ENCODE results near the gene ETS1.

Gene ETS1

DNA sequence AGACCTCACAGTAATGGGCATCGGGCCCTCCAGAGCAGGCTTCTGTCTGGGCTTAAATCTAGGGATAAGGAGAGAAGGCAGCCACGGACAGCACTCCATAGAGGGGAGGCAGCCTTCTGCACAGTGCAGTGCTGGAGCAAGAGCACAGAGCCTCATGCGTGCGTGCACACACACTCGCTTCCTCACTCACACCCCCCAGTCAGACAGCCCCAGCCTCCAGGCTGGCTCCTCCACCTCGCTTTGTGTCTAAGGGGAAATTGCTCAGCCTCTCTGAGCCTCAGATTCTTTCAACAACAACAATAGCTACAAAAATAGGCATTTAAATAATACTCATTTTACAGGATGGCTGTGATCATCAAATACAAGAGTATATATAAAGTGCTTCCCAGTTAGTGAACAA lies 26.7 kb upstream of the ETS1 start:
- no peaks in the 10 kb centered on the region for H3K27me3 ChIP-seq
- H3K4me2 ChIP-seq, result peak overlapping the region; percentile 24 to 95 (median 84); a peak in 20 of 22 replicates
- no peaks in the 10 kb centered on the region for H3K36me3 ChIP-seq
- H4K20me1 ChIP-seq, result no peaks in the 10 kb centered on the region
- peak overlapping the region in 6 of 11 experiments; percentile 3 to 84 (median 63); a peak in 9 of 22 replicates for H3K9ac ChIP-seq
- H3K9me3 ChIP-seq (replicated peaks in 1 of 11), result no peaks in the 10 kb centered on the region
- no peak for TF ChIP-seq Cebpa-rat (IDR thresholded peaks at IDR 0.05)
- peak overlapping the region in 7 of 11 experiments; percentile 31 to 94 (median 89); a peak in 12 of 22 replicates for H3K27ac ChIP-seq
- peak overlapping the region in 1 of 10 experiments; percentile 30; a peak in 3 of 20 replicates for H3K4me3 ChIP-seq
- peaks cover 28 to 100% (median 99%) of the 10 kb centered on the region in 10 experiments for H3K4me1 ChIP-seq

DNA sequence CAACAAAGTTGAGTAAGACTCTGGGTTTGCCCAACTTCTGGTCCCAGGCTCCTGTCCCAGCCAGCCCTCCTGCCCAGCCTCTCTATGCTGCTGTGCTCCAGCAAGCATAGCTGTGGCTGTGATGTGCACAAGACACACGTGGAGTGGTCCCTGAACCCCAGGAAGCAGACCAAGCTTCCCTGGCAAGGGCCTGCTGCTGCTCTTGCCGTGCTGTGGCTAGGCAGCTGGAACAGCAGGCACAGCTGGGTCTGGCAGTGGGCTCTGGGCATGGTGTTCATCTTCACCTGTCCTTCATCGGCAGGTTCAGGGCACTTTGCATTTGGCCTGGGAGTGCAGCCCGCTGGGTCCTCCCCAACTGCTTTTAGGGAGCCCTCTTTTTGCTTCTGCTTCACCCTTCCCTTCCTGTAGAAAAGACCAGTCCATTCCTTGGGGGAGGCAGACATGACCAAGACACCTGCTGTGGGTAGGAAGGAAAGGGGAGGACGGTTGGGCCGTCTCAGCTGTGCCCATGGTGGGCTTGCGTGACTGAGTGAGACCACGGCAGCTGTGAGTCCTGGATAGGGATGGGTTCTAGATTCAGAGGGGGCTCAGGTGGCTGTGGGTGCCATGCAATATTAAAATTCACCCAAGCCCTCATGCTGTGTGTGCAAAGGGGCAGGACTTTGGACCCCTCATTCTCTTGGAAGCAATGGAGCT lies 26.1 kb upstream of the ETS1 start:
- H3K27ac ChIP-seq, result peak overlapping the region in 7 of 11 experiments; percentile 31 to 94 (median 89); a peak in 13 of 22 replicates

DNA sequence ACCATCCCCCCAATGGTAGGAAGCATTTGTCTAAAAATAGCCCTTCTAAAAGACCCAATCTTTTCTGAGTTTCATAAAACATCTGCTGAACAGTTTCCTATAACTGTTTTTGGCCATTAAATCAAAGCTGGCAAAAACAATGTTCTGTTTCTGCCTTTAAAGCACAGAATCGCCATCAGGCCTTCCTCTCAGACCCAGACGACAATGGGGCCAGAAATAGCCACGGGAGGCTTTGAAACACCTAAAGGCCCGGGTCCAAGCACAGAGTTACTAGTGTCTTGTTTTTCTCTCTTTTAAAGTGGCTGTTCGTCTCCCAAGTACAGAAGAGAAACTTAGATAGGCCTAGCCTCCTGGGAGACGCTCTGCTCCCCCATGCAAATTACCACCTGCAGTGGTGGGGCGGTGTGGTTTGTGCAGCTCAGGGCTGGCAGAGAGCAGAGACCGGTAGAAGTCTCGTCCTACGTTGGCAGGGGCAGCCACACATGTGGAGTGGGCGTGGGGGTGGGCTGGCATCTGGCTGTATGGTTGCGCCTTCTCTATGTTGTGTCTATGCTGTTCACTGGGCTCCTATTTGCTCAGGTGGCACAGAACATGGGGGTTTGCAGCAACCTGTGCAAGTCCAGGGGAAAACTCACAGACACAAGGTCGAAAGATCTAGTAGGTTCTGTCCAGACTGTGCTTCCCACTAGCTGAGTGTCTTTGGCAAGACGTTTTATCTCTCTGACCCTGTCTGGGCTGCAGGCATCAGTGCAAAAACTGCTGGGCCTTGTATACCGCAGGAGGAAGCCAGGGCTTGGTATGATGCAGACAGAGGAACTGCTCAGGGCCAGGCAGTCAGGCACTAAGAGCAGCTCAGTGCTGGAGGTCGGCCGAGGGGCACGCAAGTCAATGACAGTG lies 23.6 kb upstream of the ETS1 start:
- no peak for TF ChIP-seq Cebpa-rat (IDR thresholded peaks at IDR 0.05)
- no peaks in the 10 kb centered on the region for H3K9me3 ChIP-seq (replicated peaks in 1 of 11)
- peak overlapping the region in 7 of 10 experiments; percentile 11 to 51 (median 46); a peak in 11 of 20 replicates for H3K4me3 ChIP-seq
- H3K4me2 ChIP-seq, result peak overlapping the region; percentile 65 to 95 (median 84)
- peak overlapping the region in 10 of 11 experiments; percentile 36 to 94 (median 84); a peak in 19 of 22 replicates for H3K27ac ChIP-seq
- no peaks in the 10 kb centered on the region for H4K20me1 ChIP-seq
- H3K27me3 ChIP-seq, result no peaks in the 10 kb centered on the region
- no peaks in the 10 kb centered on the region for H3K36me3 ChIP-seq
- peaks cover 28 to 91% (median 82%) of the 10 kb centered on the region in 10 experiments for H3K4me1 ChIP-seq
- peak overlapping the region in 10 of 11 experiments; percentile 2 to 84 (median 74); a peak in 19 of 22 replicates for H3K9ac ChIP-seq

More for the DNA sequence above, 26.1 kb upstream of the ETS1 start:
- Histone ChIP-seq H3K4me2 (peak overlapping the region; percentile 24 to 95 (median 84)), H3K9me3 (replicated peaks in 1 of 11) (no peaks in the 10 kb centered on the region), H4K20me1 (no peaks in the 10 kb centered on the region), H3K27me3 (no peaks in the 10 kb centered on the region), H3K4me1 (peaks cover 28 to 100% (median 99%) of the 10 kb centered on the region in 10 experiments), H3K36me3 (no peaks in the 10 kb centered on the region), H3K4me3 (peak overlapping the region in 1 of 10 experiments; percentile 30; a peak in 3 of 20 replicates), H3K9ac (peak overlapping the region in 5 of 11 experiments; percentile 25 to 84 (median 81); a peak in 9 of 22 replicates)
- TF ChIP-seq Cebpa-rat (IDR thresholded peaks at IDR 0.05), result no peak

DNA sequence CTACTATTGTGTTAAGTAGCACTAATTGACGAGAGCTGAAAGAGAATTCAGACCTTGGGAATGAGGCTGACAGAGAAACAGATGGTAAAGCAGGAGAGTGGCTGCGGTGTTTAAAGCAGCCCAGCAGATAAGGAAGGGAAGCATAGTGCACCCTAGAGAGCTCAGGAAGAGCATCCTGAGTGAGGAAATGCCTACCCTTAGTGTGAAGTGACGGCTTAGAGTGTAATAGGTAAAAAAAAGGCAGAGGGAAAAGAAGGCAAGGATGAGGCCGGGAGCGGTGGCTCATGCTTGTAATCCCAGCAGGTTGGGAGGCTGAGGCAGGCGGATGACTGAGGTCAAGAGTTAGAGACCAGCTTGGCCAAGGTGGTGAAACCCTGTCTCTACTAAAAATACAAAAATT lies 22.4 kb upstream of the ETS1 start:
- Histone ChIP-seq H3K27ac (peak overlapping the region in 9 of 11 experiments; percentile 38 to 94 (median 85); a peak in 18 of 22 replicates), H3K4me1 (peaks cover 28 to 83% (median 72%) of the 10 kb centered on the region in 10 experiments), H3K4me3 (peak overlapping the region in 4 of 10 experiments; percentile 43 to 51 (median 46); a peak in 3 of 20 replicates), H3K4me2 (peak overlapping the region; percentile 31 to 95 (median 84); a peak in 20 of 22 replicates), H3K36me3 (no peaks in the 10 kb centered on the region), H3K27me3 (no peaks in the 10 kb centered on the region), H3K9ac (peak overlapping the region in 8 of 11 experiments; percentile 2 to 84 (median 78); a peak in 13 of 22 replicates), H3K9me3 (replicated peaks in 1 of 11) (no peaks in the 10 kb centered on the region), H4K20me1 (no peaks in the 10 kb centered on the region)
- TF ChIP-seq Cebpa-rat (IDR thresholded peaks at IDR 0.05), result no peak

DNA sequence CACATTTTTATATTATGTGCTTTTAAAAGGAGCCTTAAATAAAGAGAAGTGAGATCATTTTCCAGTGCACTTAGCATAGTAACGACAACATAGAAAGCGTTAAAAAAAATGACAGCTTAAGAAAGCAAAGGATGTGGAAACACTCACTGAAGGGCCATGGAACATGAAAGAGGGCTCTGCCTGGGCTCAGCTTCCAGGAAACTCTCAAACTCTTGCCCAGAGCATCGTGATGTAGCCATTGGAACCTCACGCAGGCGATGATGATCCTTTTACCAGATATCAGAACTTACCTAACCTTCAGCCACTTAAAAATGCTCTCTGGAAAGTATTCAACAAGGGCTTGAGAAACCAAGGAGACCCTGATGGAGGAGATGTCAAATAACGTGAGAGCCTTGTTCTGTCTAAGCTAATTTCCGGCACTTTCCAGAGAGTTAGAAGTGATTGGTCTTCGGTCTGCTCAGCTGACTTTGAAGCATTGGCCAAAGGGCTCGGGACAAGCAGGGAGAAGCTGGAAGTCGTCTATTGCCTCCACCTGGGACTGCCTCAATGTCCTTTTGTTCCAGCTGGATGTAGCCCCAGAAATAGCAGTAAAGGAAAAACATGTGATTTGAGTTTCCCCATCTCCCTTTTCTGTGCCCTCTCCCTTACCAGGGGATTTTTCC lies 21.5 kb upstream of the ETS1 start:
- peak overlapping the region in 5 of 11 experiments; percentile 71 to 84 (median 81); a peak in 9 of 22 replicates for H3K9ac ChIP-seq
- TF ChIP-seq Cebpa-rat (IDR thresholded peaks at IDR 0.05), result no peak
- no peaks in the 10 kb centered on the region for H3K36me3 ChIP-seq
- H3K27ac ChIP-seq, result peak overlapping the region in 8 of 11 experiments; percentile 5 to 94 (median 87); a peak in 14 of 22 replicates
- H3K9me3 ChIP-seq (replicated peaks in 1 of 11), result no peaks in the 10 kb centered on the region
- H3K27me3 ChIP-seq, result no peaks in the 10 kb centered on the region
- no peaks in the 10 kb centered on the region for H4K20me1 ChIP-seq
- peaks cover 28 to 83% (median 72%) of the 10 kb centered on the region in 10 experiments for H3K4me1 ChIP-seq
- H3K4me2 ChIP-seq, result peak overlapping the region in 9 of 11 experiments; percentile 78 to 95 (median 88); a peak in 17 of 22 replicates
- H3K4me3 ChIP-seq, result no peak overlapping the region

DNA sequence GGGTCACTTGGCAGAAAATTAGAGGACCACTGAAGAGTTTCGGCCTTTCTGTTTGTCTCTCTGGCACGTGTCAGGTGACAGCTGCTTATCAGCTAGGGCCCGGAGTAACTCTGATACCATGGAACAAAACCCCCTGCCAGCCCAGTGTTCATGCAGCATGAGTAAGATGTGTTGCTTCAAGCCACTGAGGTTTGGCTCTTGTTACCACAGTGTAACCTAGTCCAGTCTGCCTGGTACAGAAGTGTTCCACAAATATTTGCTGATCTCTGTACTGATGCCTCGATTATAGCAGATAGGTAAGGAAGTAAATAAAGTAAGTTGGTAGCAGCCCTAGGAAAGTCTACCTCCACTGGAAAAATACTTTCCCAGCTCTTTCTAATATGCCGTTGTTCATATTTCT lies 20.5 kb upstream of the ETS1 start:
- Histone ChIP-seq H3K4me3 (no peak overlapping the region), H3K9me3 (replicated peaks in 1 of 11) (no peaks in the 10 kb centered on the region), H3K4me2 (peak overlapping the region in 4 of 11 experiments; percentile 78 to 90 (median 86); a peak in 6 of 22 replicates), H3K27ac (peak overlapping the region in 4 of 11 experiments; percentile 13 to 94 (median 92); a peak in 4 of 22 replicates), H4K20me1 (no peaks in the 10 kb centered on the region), H3K27me3 (no peaks in the 10 kb centered on the region), H3K36me3 (no peaks in the 10 kb centered on the region), H3K4me1 (peaks cover 28 to 83% (median 69%) of the 10 kb centered on the region in 10 experiments), H3K9ac (no peak overlapping the region)
- TF ChIP-seq Cebpa-rat (IDR thresholded peaks at IDR 0.05), result no peak

DNA sequence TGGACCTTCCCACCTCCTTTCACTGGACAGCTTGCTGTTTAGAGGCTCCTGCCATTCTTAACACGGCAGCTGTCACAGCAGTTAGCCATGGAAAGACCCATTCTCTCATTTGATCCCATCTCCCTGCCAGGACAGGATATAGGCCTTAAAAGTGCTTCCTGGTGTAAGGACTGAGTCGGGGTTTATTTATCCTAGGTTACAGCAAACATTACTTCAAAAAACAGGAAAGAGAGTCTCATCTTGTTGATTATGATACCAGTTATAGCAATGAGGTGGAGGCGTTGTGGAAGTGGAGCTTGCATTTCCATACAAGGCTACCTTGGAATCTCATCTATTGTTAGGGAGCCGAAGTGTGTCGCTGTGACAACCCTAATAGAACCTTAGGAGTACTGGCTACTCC lies 17.4 kb upstream of the ETS1 start:
- H4K20me1 ChIP-seq, result no peaks in the 10 kb centered on the region
- no peak overlapping the region; a peak in 1 of 22 replicates for H3K9ac ChIP-seq
- H3K9me3 ChIP-seq (replicated peaks in 1 of 11), result no peaks in the 10 kb centered on the region
- no peak for TF ChIP-seq Cebpa-rat (IDR thresholded peaks at IDR 0.05)
- no peak overlapping the region for H3K4me3 ChIP-seq
- 0 out of 22 replicates have a peak overlapping the region, but pooled peaks of 1 of the 11 experiments have one; percentile 18 for H3K27ac ChIP-seq
- H3K4me1 ChIP-seq, result peaks cover 6 to 54% (median 38%) of the 10 kb centered on the region in 10 experiments
- peak overlapping the region in 7 of 11 experiments; percentile 2 to 50 (median 35); a peak in 14 of 22 replicates for H3K4me2 ChIP-seq
- no peaks in the 10 kb centered on the region for H3K36me3 ChIP-seq
- no peaks in the 10 kb centered on the region for H3K27me3 ChIP-seq
